ENCODE results near the gene HS1BP3.

HS1BP3 gene

GRCh38 chr2:20579866-20580265 lies 71.0 kb downstream of the HS1BP3 start:
- H3K9me3 ChIP-seq (ENCODE audit: control insufficient read depth, insufficient read depth, low read length): no peaks in the 10 kb centered on the region
- H3K4me3 ChIP-seq (ENCODE audit: low read length): no peak overlapping the region
- H3K4me1 ChIP-seq (ENCODE audit: control insufficient read depth, low read length): no peaks in the 10 kb centered on the region
- H3K36me3 ChIP-seq (ENCODE audit: control insufficient read depth, low read length): no peaks in the 10 kb centered on the region
- TF ChIP-seq EZH2phosphoT487 (IDR thresholded peaks at IDR 0.05; ENCODE audit: borderline replicate concordance, low read length) (no peak), CTCF (IDR thresholded peaks at IDR 0.05; ENCODE audit: low read depth, low read length, poor library complexity, severe bottlenecking) (no peak)
- H3K27ac ChIP-seq (ENCODE audit: low read depth, low read length): no peak overlapping the region
- no peaks in the 10 kb centered on the region for H3F3A ChIP-seq (ENCODE audit: control insufficient read depth, insufficient read depth)
- no peak overlapping the region for H3K4me2 ChIP-seq (ENCODE audit: low read length)
- 0 out of 2 replicates have a peak, but pooled peaks cover 5% of the 10 kb centered on the region for H4K20me1 ChIP-seq (ENCODE audit: control insufficient read depth, insufficient read depth, low read depth, low read length)
- peaks cover 38% of the 10 kb centered on the region for H3K27me3 ChIP-seq (ENCODE audit: control insufficient read depth, low read length)
- no peaks in the 10 kb centered on the region for H3K79me2 ChIP-seq (ENCODE audit: control insufficient read depth, low read length)
- H3K9me2 ChIP-seq (replicated peaks; ENCODE audit: control insufficient read depth, low read length): no peaks in the 10 kb centered on the region

DNA sequence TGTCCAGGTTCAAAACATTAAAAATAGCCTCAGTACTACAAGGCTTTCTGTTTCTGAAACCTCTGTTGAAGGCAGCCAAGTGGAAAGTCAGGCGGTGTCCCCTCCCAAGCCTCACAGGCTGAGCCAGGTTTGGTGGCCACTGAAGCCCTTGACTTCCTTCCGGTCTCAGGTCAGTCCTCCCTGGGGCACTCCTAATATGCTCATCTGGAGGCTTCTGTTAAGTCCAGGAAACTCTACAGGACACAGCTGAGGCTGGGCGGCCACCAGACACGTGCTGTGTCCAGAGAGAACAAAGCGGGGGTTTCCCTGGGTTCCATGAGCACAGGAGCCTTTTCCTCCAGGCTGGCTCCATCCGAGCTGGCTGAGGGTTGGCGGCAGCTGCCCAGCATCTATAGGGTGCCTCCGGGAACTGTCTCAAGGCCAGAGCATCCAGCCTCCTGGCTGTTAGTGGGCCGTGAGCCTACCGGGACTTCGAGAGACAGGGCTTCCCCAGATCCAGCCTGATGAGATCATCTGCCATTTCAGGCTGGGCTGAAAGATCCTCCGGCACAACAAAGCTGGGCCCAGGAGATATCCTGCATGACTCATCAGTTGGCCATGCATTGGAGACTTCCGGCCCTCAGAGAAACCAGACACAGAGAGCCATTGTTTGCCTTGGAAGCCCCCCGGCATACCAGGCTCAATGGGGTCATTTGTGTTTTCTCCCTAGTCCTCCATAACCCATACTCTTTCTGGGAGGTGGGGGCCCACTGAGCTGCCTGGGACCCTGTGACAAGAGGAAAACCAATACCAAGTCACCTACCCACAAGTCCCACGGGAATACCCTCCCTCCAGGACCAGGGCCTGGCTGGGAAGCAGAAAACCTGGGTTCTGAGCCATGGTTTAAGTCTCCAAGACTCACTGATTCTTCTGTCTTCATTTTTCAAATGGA lies 71.7 kb downstream of the HS1BP3 start:
- H3K27ac ChIP-seq (ENCODE audit: low read depth, low read length): no peak overlapping the region
- TF ChIP-seq EZH2phosphoT487 (IDR thresholded peaks at IDR 0.05; ENCODE audit: borderline replicate concordance, low read length): no peak
- no peak for TF ChIP-seq CTCF (IDR thresholded peaks at IDR 0.05; ENCODE audit: low read depth, low read length, poor library complexity, severe bottlenecking)
- no peaks in the 10 kb centered on the region for H3K9me3 ChIP-seq (ENCODE audit: control insufficient read depth, insufficient read depth, low read length)
- no peak overlapping the region for H3K4me2 ChIP-seq (ENCODE audit: low read length)
- H3K36me3 ChIP-seq (ENCODE audit: control insufficient read depth, low read length): no peaks in the 10 kb centered on the region
- H4K20me1 ChIP-seq (ENCODE audit: control insufficient read depth, insufficient read depth, low read depth, low read length): 0 out of 2 replicates have a peak, but pooled peaks cover 5% of the 10 kb centered on the region
- no peaks in the 10 kb centered on the region for H3F3A ChIP-seq (ENCODE audit: control insufficient read depth, insufficient read depth)
- H3K4me3 ChIP-seq (ENCODE audit: low read length): no peak overlapping the region
- no peaks in the 10 kb centered on the region for H3K79me2 ChIP-seq (ENCODE audit: control insufficient read depth, low read length)
- peaks cover 36% of the 10 kb centered on the region for H3K27me3 ChIP-seq (ENCODE audit: control insufficient read depth, low read length)
- H3K9me2 ChIP-seq (replicated peaks; ENCODE audit: control insufficient read depth, low read length): no peaks in the 10 kb centered on the region
- H3K4me1 ChIP-seq (ENCODE audit: control insufficient read depth, low read length): no peaks in the 10 kb centered on the region

GRCh38 chr2:20578266-20578894 lies 72.5 kb downstream of the HS1BP3 start:
- H3K79me2 ChIP-seq (ENCODE audit: control insufficient read depth, low read length): no peaks in the 10 kb centered on the region
- 0 out of 2 replicates have a peak, but pooled peaks cover 5% of the 10 kb centered on the region for H4K20me1 ChIP-seq (ENCODE audit: control insufficient read depth, insufficient read depth, low read depth, low read length)
- no peak overlapping the region for H3K4me3 ChIP-seq (ENCODE audit: low read length)
- peaks cover 30% of the 10 kb centered on the region for H3K27me3 ChIP-seq (ENCODE audit: control insufficient read depth, low read length)
- no peak overlapping the region for H3K27ac ChIP-seq (ENCODE audit: low read depth, low read length)
- H3K4me1 ChIP-seq (ENCODE audit: control insufficient read depth, low read length): no peaks in the 10 kb centered on the region
- TF ChIP-seq CTCF (IDR thresholded peaks at IDR 0.05; ENCODE audit: low read depth, low read length, poor library complexity, severe bottlenecking) (no peak), EZH2phosphoT487 (IDR thresholded peaks at IDR 0.05; ENCODE audit: borderline replicate concordance, low read length) (no peak)
- no peaks in the 10 kb centered on the region for H3K9me3 ChIP-seq (ENCODE audit: control insufficient read depth, insufficient read depth, low read length)
- H3K4me2 ChIP-seq (ENCODE audit: low read length): no peak overlapping the region
- H3F3A ChIP-seq (ENCODE audit: control insufficient read depth, insufficient read depth): no peaks in the 10 kb centered on the region
- no peaks in the 10 kb centered on the region for H3K9me2 ChIP-seq (replicated peaks; ENCODE audit: control insufficient read depth, low read length)
- no peaks in the 10 kb centered on the region for H3K36me3 ChIP-seq (ENCODE audit: control insufficient read depth, low read length)

All from DOHH2 (cell line).